ENCODE results near the gene AMD1. TPM values are rescaled to one million over a fixed set of nuclear protein-coding genes. Genes with fewer than 3 reads are reported as not detected.
A peak's percentile ranks its signal among the peaks of the same experiment; 100 is the strongest.

Gene AMD1
- total and polyA plus RNA-seq, 9 of the 15 experiments (the other 6 are each of a cell fraction or from before 2014, with no cell fraction given) = 60.0 to 151 (median 85.6) TPM

- no peak for TF ChIP-seq ZNF133 (CRISPR knock-in tag; IDR thresholded peaks at IDR 0.05)
- peak in 1 of 2 experiments; percentile 17; a peak in 1 of 4 replicates for TF ChIP-seq CSDE1 (IDR thresholded peaks at IDR 0.05)
- TF ChIP-seq E2F5 (CRISPR knock-in tag; IDR thresholded peaks at IDR 0.05) = no peak
- TF ChIP-seq ARID4B (CRISPR knock-in tag; IDR thresholded peaks at IDR 0.05) = peak; percentile 36
- TF ChIP-seq ZC3H4 (CRISPR knock-in tag; IDR thresholded peaks at IDR 0.05; ENCODE audit: borderline replicate concordance) = peak; percentile 50; the same call in 1 of the 2 replicates
- no peak for TF ChIP-seq ZNF232 (CRISPR knock-in tag; IDR thresholded peaks at IDR 0.05)
- TF ChIP-seq HMGN3 (IDR thresholded peaks at IDR 0.05; ENCODE audit: borderline replicate concordance, extremely low read depth, insufficient read length, low read depth, low read length) = peak; percentile 30
- no peak for TF ChIP-seq THRA (IDR thresholded peaks at IDR 0.05)
- TF ChIP-seq SIN3A (IDR thresholded peaks at IDR 0.05; ENCODE audit: borderline replicate concordance in 2 of 2, control insufficient read depth in 1 of 2, low read depth in 2 of 2, low read length in 2 of 2) = peak; percentile 45 to 66; a peak in 2 of 4 replicates
- TF ChIP-seq GTF2A2 (tag; IDR thresholded peaks at IDR 0.05) = peak; percentile 82
- no peak for TF ChIP-seq SNRNP70 (optimal IDR thresholded peaks at IDR 0.05; ENCODE audit: low read depth, low read length)
Observed at GRCh38 chr6:110874880-110875547, 429 bp downstream of the AMD1 start (continued).
